Measurements from ENCODE around the gene SPSB1. TPM values are rescaled to one million over a fixed set of nuclear protein-coding genes. Genes with fewer than 3 reads are reported as not detected.

SPSB1 gene
- total RNA-seq, 1 donor from 2014 or later: 60.0 TPM

GRCh38 chr1:9397997-9398526 lies 105.4 kb downstream of the SPSB1 start:
- peak; percentile 54 for DNase-seq (ENCODE audit: low read depth)
- no peak for TF ChIP-seq CTCF (IDR thresholded peaks at IDR 0.05; ENCODE audit: insufficient read depth, low read length, poor library complexity, severe bottlenecking)
- no peaks in the 10 kb centered on the region for H3K36me3 ChIP-seq (ENCODE audit: control insufficient read depth, insufficient read depth, low read length)
- H3K4me3 ChIP-seq (ENCODE audit: low read depth, low read length): no peak overlapping the region
- H3K27me3 ChIP-seq (ENCODE audit: control insufficient read depth, insufficient read depth, low read length): no peaks in the 10 kb centered on the region

- Histone ChIP-seq H3K36me3 (ENCODE audit: control insufficient read depth, insufficient read depth, low read length) (no peaks in the 10 kb centered on the region), H3K27me3 (ENCODE audit: control insufficient read depth, insufficient read depth, low read length) (no peaks in the 10 kb centered on the region), H3K4me3 (ENCODE audit: low read depth, low read length) (no peak overlapping the region)
- TF ChIP-seq CTCF (IDR thresholded peaks at IDR 0.05; ENCODE audit: insufficient read depth, low read length, poor library complexity, severe bottlenecking): no peak
- DNase-seq (ENCODE audit: low read depth): no peak
Measured at GRCh38 chr1:9399510-9400424, 107.1 kb downstream of the SPSB1 start.

GRCh38 chr1:9400425-9401079 lies 107.9 kb downstream of the SPSB1 start:
- Histone ChIP-seq H3K36me3 (ENCODE audit: control insufficient read depth, insufficient read depth, low read length) (no peaks in the 10 kb centered on the region), H3K4me3 (ENCODE audit: low read depth, low read length) (no peak overlapping the region), H3K27me3 (ENCODE audit: control insufficient read depth, insufficient read depth, low read length) (no peaks in the 10 kb centered on the region)
- DNase-seq (ENCODE audit: low read depth): no peak
- TF ChIP-seq CTCF (IDR thresholded peaks at IDR 0.05; ENCODE audit: insufficient read depth, low read length, poor library complexity, severe bottlenecking): peak; percentile 20

- no peak for TF ChIP-seq CTCF (IDR thresholded peaks at IDR 0.05; ENCODE audit: insufficient read depth, low read length, poor library complexity, severe bottlenecking)
- Histone ChIP-seq H3K27me3 (ENCODE audit: control insufficient read depth, insufficient read depth, low read length) (no peaks in the 10 kb centered on the region), H3K4me3 (ENCODE audit: low read depth, low read length) (no peak overlapping the region), H3K36me3 (ENCODE audit: control insufficient read depth, insufficient read depth, low read length) (no peaks in the 10 kb centered on the region)
- no peak for DNase-seq (ENCODE audit: low read depth)
Measured at GRCh38 chr1:9401080-9401453, 108.4 kb downstream of the SPSB1 start.

GRCh38 chr1:9402256-9402616 lies 109.5 kb downstream of the SPSB1 start:
- TF ChIP-seq CTCF (IDR thresholded peaks at IDR 0.05; ENCODE audit: insufficient read depth, low read length, poor library complexity, severe bottlenecking): no peak
- Histone ChIP-seq H3K4me3 (ENCODE audit: low read depth, low read length) (no peak overlapping the region), H3K27me3 (ENCODE audit: control insufficient read depth, insufficient read depth, low read length) (no peaks in the 10 kb centered on the region), H3K36me3 (ENCODE audit: control insufficient read depth, insufficient read depth, low read length) (no peaks in the 10 kb centered on the region)
- DNase-seq (ENCODE audit: low read depth): no peak

Measured in kidney epithelial cell (primary cell).